Activated CD8-positive, alpha-beta memory T cell treated with anti-CD3 and anti-CD28 coated beads, Interleukin-2, amount 50 U/mL, for 24 hours (primary cell): Measurements from ENCODE around the gene STKLD1.

ENCODE experiments used
- DNase-seq: peaks from one replicate; pipeline ENCODE4 v3.0.0-alpha.2; 2020; ENCODE audit errors: extremely low read depth

The STKLD1 gene

GRCh38 chr9:133345596-133345995 is 30.6 kb upstream of the STKLD1 start:
- no peak for DNase-seq

GRCh38 chr9:133346021-133346785 is 30.0 kb upstream of the STKLD1 start:
- DNase-seq: no peak

- DNase-seq: no peak
Observed at GRCh38 chr9:133347515-133347984, 28.6 kb upstream of the STKLD1 start.

- peak; percentile 88 for DNase-seq
Observed at GRCh38 chr9:133347985-133348717, 28.0 kb upstream of the STKLD1 start, which contains the start of the genes MED22 and RPL7A. MED22 (minus strand) TSS chr9:133348131; CDS start chr9:133346662, 1,469 bp downstream. RPL7A (plus strand) TSS chr9:133348218; CDS start chr9:133348244, 26 bp downstream.

GRCh38 chr9:133348718-133349573 is 27.2 kb upstream of the STKLD1 start:
- no peak for DNase-seq

GRCh38 chr9:133349965-133350616 is 26.1 kb upstream of the STKLD1 start:
- DNase-seq: no peak

DNA sequence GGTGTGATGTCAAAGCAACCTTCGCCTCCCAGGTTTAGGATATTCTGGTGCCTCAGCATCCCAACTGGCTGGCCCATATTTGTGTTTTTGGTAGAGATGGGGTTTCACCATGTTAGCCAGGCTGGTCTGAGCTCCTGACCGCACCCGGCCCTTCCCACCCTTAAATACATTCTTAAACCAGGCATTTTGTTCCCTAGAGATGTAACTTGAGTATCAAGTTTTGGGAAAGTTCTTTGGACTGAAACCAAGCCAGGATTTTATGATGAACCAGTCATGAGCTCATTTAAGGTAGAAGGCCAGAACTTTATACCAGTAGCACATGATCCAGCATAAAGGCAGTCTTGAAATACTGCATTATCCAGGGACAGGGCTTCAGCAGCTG is 24.6 kb upstream of the STKLD1 start:
- no peak for DNase-seq

DNA sequence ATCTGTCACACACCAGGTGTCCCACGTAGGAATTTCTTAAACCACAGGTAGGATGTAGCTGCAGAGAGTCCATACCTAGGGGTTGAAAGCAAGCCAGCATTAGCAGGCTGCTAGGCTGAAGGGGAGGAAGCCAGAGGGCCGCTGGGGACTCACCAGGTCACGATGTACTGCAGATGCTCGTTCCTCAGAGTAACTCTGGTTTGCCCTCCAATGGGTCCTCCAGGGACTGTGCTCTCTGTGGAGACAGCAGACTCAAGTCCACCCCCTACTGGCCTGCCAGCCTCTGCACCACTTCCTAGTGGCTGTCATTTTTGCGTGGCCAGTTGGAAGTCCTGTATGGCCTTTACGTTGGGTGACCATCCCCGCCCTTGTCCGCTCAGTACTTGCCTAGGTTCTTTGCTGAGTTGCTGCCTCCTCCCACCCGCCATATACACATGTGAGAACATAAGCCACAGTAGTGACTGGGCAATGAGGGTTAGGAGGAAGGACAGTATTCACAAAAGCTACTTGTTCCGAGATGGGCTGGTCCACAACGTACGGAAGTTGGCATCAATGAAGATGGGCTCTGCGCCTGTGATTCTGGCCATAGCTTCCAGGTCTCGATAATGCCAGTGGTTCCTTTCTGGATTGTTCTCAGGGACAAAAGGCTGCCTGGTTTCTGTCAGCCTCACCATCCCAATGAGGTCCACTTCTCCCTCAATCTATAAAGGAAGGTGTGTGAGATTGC is 24.1 kb upstream of the STKLD1 start:
- no peak for DNase-seq

DNA sequence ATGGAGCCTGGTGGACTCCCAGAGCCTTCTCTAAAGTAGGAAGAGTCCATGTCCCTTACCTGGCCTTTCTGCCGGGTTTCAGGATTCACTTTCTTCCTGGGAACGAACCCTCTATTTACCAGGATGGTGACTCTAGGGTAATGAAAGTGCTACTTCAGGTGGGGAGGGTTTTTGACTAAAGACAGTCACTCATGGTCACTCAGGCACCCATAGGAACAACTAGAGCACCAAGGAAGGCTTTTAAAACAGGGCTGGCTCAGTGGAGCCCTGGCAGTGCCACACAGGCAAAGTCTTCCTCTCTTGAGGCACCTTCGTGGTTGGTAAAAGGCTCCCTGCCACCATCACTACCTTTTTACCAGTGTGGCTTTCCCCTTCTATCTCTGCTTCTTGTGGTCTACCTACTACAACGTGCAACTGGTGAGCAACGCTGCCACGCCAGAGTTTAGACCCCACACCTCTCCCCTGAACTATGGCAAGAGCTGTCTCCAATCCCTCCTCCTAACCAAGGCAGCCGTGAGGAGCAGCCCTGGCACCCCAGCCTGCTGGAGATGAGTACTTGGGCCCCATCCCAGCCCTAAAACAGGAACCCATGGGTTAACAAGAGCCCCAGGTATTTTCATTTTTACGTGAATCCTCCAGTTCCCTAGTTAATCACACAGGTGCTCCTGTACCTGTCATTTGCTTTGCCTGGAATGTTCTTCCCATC is 23.4 kb upstream of the STKLD1 start:
- no peak for DNase-seq

DNA sequence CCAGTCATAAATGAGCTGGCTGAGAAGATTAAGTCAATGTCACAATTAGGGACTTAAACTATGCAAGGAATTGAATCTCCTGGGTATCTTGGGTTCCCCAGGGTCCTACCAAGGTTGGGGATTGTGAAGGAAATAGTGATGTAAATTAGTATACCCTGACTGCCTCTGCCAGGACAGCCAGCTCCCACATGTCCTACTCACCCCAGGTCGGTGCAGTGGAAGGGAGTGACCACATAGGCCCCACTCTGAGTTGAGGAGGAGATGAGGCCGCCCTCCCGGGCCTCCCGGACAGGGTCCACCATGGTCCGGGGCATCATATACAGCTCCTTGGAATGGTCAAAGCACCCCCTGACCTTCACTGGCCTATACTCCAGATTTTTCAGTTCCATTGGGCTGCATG is 22.6 kb upstream of the STKLD1 start:
- no peak for DNase-seq

DNA sequence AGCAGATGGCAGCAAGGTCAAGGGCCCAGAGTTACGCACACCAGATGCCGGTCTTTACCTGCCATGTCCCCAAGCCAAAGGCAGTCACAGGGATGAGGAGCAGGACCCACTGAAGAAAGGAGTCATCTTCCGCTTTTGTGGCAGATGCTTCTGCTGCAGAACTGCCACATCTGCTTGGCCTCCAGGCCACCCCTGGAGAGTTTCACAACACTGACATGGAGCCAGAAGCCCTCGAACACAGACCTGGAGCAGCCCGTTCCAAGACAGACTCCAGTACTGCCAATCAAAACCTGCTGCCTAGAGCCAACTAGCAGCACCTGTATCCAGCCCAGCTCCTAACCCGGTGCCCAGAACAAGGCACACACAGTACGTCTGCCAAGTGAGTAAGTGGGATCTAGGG is 21.4 kb upstream of the STKLD1 start:
- DNase-seq: no peak

GRCh38 chr9:133355881-133356357 is 20.2 kb upstream of the STKLD1 start:
- no peak for DNase-seq

- peak; percentile 77 for DNase-seq
Observed at GRCh38 chr9:133356391-133357091, 19.6 kb upstream of the STKLD1 start, which contains the start of the genes SURF1 and SURF2. SURF1 (minus strand) TSS chr9:133356487; CDS start chr9:133356453, 34 bp downstream. SURF2 (plus strand) TSS chr9:133356550; CDS start chr9:133356593, 43 bp downstream.

- no peak for DNase-seq
Observed at GRCh38 chr9:133357656-133358055, 18.5 kb upstream of the STKLD1 start.

DNA sequence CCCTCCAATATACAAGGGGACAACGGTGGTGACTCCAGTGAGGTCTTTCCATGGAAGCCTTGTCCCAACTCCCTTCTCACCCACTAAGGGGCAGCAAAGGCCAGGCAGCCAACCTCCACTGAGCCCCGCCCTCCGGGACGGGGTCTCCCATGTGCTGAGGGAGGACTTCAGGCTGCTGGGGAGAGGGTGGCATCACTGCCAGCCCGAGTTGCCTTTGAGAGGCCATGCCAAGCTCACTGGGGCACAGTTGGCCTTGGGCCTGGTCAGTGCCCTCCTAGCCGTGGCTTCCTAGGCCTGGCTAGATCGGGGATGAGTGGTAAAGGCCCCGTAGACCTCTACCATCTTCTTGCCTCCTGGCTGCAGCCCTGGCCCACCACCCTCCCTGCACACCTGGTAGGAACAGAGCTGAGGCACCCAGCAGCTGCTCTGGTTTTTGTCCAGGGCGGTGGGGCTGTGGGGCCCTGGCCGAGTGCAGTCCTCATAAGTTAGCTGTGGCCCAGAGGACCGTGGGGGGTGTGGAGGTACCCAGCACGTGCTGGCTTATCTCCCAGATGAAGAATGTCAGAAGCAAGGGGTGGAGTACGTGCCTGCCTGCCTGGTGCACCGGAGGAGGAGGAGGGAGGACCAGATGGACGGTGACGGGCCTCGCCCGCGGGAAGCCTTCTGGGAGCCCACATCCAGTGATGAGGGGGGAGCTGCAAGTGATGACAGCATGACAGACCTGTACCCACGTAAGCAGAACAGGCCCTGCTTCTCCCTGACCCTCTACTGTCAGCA is 16.6 kb upstream of the STKLD1 start:
- DNase-seq: no peak

- DNase-seq: no peak
Observed at GRCh38 chr9:133360400-133361393, 15.5 kb upstream of the STKLD1 start.

DNA sequence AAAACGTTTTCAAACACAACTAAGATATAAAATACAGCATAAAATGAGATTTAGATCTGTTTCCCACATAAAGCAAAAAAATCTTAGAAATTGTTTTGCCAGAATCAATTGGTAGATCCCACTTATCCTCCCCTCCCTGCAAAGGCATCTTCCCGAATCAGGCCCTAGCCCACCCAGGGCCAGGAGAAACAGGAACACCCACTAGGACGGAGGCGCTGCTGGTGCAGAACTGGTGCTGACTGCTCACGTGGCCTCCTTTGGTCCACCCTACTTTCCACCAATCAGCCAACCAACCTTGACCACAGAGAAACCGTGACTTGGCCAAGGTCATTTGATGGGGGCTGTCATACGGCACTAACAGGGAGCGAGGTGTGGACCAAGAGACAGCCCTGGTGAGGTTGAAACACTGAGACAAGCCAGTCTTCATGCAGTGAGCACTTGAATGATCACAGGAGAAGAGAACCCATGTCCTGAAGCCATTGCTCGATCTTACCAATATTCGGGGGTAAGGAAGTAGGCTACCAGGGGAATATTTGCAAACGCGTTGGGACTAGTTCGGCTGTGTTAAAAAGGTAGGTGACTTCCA is 14.6 kb upstream of the STKLD1 start:
- DNase-seq: no peak
